Choroid plexus epithelial cell (primary cell): Measurements from ENCODE around the gene DNASE2.

Experiments
- DNase-seq: peaks from one replicate; pipeline ENCODE4 v3.0.0-alpha.2; 2010; ENCODE audit warnings: low read depth
- H3K4me3 ChIP-seq: 2 replicates; pipeline ENCODE4 v1.5.1; 2011; ENCODE audit warnings: low read depth, mild to moderate bottlenecking, control low read depth, low read length, moderate library complexity
- TF ChIP-seq, protein P1 (sequence below): conservative IDR thresholded peaks from 2 replicates; pipeline ENCODE4 v1.5.1; 2011; ENCODE audit warnings: low read depth, mild to moderate bottlenecking, control low read depth, inconsistent platforms, low read length, moderate library complexity

DNASE2 gene

DNA sequence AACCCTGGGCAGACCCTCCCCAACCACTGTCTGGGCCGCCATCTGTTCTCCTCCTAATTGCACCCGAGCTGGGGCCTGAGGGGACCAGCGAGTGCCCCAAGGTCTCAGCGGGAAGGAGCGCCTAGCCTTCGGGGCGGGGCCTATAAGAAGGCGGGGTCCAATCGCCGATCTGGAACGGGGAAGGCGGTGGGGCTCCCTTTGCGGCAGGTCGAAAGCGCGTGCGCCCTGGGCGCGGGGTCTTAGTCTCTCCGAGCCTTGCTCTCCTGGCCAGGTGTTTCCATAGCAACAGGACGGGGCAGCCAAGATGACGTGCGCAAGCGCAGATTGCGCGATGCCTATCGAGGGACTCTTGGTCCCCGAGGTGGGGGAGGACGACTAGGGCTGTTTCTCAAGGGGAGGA, 40.2 kb downstream of the DNASE2 start:
- TF ChIP-seq, protein P1, sequence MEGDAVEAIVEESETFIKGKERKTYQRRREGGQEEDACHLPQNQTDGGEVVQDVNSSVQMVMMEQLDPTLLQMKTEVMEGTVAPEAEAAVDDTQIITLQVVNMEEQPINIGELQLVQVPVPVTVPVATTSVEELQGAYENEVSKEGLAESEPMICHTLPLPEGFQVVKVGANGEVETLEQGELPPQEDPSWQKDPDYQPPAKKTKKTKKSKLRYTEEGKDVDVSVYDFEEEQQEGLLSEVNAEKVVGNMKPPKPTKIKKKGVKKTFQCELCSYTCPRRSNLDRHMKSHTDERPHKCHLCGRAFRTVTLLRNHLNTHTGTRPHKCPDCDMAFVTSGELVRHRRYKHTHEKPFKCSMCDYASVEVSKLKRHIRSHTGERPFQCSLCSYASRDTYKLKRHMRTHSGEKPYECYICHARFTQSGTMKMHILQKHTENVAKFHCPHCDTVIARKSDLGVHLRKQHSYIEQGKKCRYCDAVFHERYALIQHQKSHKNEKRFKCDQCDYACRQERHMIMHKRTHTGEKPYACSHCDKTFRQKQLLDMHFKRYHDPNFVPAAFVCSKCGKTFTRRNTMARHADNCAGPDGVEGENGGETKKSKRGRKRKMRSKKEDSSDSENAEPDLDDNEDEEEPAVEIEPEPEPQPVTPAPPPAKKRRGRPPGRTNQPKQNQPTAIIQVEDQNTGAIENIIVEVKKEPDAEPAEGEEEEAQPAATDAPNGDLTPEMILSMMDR, result no peak
- no peak for DNase-seq
- peak overlapping the region; percentile 20 for H3K4me3 ChIP-seq

DNA sequence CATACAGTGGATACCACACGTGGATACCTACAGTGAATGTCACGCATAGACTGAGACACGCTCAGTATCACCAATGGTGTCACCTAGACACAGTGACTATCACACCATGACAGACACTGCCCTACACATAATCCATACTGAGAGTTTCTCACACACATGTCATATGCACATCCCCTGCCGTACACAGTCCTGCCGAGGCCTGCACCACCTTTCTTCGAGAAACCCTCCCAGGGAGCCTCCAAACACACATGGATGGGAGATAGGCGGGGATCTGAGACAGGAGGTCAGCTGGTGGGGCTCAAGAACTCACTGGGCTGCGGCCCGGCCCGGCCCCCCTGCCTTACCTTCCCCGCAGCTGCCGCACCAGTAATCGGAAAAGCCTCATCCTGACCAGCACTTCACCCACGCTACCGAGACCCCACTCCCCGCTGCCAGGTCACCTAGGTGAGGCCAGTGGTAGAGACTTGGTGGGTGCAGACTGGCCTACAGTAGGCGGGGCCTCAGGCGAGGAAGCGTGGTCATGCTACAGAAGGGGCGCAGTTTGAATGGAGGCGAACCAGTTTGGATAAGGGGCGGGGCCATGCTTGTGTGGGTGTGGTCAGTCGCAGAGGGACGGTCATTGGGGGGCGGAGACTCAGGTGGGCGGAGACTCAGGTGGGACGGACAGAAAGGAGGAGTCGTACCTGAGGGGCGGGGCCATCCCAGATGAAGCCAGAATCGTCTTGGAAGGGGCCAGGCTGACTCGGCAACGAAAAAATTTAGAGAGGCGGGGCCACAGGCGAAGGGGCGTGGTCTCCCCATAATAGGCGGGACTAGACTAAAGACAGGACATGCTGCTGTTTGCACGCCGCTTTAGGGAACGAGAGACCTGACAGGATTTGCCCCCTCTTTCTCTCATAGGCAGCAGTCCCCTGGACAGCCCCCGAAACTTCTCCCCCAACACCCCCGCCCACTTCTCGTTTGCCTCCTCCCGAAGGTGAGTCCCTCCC, 40.9 kb downstream of the DNASE2 start:
- DNase-seq, result peak; percentile 69
- TF ChIP-seq, protein P1, result no peak
- H3K4me3 ChIP-seq, result peak overlapping the region; percentile 20

DNA sequence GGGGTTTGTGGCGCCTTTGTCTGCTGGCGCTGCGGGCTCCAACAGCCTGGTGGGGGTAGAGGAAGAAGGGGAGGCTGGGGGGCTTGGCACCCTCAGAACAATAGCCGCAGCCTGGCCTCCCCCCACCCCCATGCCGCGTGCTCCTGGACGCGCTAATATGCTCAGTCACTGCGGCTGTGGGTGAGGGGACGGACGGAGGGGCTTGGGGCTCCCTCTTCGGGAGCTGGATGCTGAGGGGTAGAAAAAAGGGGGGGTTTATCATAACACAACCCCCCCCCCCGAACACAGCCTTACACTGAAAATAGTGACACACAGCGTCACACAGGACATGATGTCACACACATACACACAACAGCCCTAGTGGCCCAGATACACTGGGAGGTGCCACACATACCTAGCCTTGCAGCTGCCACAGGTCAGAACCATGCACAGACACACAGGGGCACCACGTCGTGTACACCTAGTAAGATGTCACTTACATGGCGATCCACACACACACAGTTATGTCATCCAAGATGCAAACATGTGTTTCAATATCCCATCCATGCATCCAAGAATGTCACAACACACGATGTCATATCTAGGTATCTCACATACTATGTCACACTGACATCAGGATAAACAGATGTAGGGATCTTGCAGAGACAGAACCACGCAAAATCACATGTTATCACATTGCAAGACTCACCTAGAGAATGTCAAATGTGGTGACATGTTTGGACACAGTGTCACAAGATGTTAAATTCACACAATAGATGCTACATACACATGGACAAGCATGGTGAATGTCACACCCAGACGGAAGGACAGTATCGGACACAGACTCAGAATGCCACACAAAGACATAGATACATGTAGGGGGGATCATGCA, 42.1 kb downstream of the DNASE2 start:
- DNase-seq, result no peak
- no peak overlapping the region for H3K4me3 ChIP-seq

DNA sequence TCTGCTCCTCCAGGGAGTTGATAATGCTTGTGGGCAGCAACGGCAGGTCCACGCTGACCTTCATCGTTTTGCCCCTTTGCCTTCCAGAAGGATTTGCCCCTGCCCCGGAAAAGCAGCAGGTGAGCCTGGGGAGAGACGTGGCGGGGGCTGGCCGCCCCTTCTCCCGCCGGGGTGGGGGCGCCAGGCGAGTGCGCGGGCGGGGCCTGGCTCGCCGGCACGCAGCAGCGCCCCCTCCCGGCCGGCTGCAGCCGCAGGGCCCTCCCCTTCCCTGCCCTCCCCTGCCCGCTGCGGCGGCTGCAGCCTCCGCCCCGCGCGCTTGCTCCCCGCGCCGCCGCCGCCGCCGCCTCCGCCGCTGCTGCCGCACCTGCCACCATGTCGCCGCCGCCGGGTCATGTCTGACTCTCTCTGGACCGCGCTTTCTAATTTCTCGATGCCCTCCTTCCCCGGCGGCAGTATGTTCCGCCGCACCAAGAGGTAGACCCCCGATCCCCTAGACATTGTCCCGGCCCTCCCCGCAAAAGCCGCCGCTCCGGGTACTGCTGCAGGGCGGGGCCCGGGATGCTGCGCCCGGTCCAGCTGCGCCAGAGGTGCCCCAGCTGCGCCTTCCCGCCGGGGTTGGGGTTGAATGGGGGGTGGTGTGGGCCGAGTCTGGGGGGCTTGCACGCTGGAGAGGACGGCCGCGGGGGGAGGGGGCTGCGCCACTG, 42.9 kb downstream of the DNASE2 start, which contains the start of gene MAST1:
Gene MAST1 (plus strand): TSS at position 334 of the 704 bp plus-strand sequence. CDS start 58 bp downstream, at position 392.
- TF ChIP-seq, protein P1, result peak; percentile 31
- no peak within 1 kb of the TSS for H3K4me3 ChIP-seq
- DNase-seq, result no peak

More for the DNA sequence above, 42.1 kb downstream of the DNASE2 start:
- TF ChIP-seq, protein P1, result no peak

DNA sequence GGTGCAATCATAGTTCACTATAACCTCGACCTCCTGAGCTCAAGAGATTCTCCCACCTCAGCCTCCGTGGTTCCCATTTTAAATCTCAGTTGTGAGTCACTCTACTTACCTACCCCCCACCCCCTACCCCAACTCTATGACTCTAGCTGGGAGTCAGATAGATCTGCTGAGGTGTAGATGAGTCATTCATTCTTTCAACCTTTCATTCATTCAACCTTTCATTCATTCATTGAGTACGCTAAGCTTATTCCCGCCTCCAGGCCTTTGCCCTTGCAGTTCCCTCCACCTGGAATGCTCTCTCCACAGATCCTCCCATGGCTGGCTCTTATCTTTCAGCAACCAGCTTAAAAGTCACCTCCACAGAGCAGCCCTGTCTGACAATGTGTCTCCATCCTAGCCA, 44.0 kb downstream of the DNASE2 start:
- no peak for DNase-seq
- TF ChIP-seq, protein P1, result no peak
- H3K4me3 ChIP-seq, result no peak overlapping the region

DNA sequence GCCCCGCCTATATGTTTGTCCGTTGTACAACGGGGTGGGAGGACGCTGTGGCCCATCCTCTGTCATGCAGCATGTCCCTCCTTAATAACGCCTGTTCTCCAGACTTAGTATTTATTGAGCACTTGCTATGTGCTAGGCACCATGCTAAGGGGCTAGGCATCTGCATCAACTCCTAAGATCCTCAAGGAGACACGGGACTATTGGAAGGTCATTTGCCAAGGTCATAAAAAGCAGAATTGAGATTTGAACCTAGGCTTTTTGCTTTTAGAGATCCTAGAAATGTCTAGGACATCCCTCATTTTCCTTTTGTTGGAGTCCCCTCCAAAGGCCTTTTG, 44.8 kb downstream of the DNASE2 start:
- H3K4me3 ChIP-seq, result no peak overlapping the region
- DNase-seq, result no peak
- TF ChIP-seq, protein P1, result no peak
